Activated CD8-positive, alpha-beta memory T cell treated with anti-CD3 and anti-CD28 coated beads for 36 hours (primary cell): ENCODE measurements around the gene ZNF285. TPM values are rescaled to one million over a fixed set of nuclear protein-coding genes. Genes with fewer than 3 reads are reported as not detected.

Experiments
- total RNA-seq, 2 experiments: library from RNA; stranded (reverse); gene quantifications; one replicate each; pipeline ENCODE4 v1.2.3, GENCODE V29; 2021

ZNF285 gene
- total RNA-seq, 2 experiments from 2014 or later, result 0.69 to 0.72 TPM

Other genes with a start within 250 kb of the ZNF285 start
- gene ZNF226, start 236.5 kb downstream of the ZNF285 start, total RNA-seq, result 1 to 10 TPM; 4.6 to 4.7 TPM
- 10 to 100 TPM; 14.8 to 16.2 TPM for gene ZNF227, start 189.1 kb downstream of the ZNF285 start, total RNA-seq
- under 1 TPM; 0.13 to 0.42 TPM for gene ZNF233, start 141.7 kb downstream of the ZNF285 start, total RNA-seq
- 1 to 10 TPM; 2.5 to 2.6 TPM for gene ZNF235, start 96.6 kb downstream of the ZNF285 start, total RNA-seq
- gene ZNF112, start 44.9 kb downstream of the ZNF285 start, total RNA-seq, result under 1 TPM; 0.15 to 0.36 TPM
- 1 to 10 TPM in 1 of 2 experiments, under 1 TPM in 1; 0.96 to 1.2 TPM for gene ZNF229, start 46.9 kb upstream of the ZNF285 start, total RNA-seq
- gene ZNF180, start 98.9 kb upstream of the ZNF285 start, total RNA-seq, result 1 to 10 TPM; 6.0 to 6.3 TPM
- gene CEACAM20, start 128.1 kb upstream of the ZNF285 start, total RNA-seq, result not detected
- gene IGSF23, start 212.0 kb upstream of the ZNF285 start, total RNA-seq, result not detected
- 1 to 10 TPM; 6.7 to 8.0 TPM for gene PVR, start 242.3 kb upstream of the ZNF285 start, total RNA-seq